HCT116 (cell line): ENCODE data around the gene PKHD1. TPM values are rescaled to one million over a fixed set of nuclear protein-coding genes. Genes with fewer than 3 reads are reported as not detected.

Experiments used
- ATAC-seq: fragments of 200-7000 bp; cut with Tn5 transposase; 2 replicates; pipeline ENCODE4 v1.9.1; 2020; ENCODE audit warnings: mild to moderate bottlenecking, moderate library complexity
- BruUV-seq: library from RNA; stranded (reverse); fragments of 400-500 nt; replicated peaks from 2 replicates; lab custom pipeline; 2021; lab: Mats Ljungman, UMichigan
- CTCF ChIA-PET: fragments of 300-600 bp; sonication (Branson Sonifier 250); formaldehyde crosslinking; loops from one replicate; lab custom pipeline; 2021; ENCODE audit warnings: antibody characterized with exemption; lab: Charles Lee
- POLR2A ChIA-PET: fragments of 300-600, 350-600 bp; sonication (Branson Sonifier 250); formaldehyde crosslinking; loops from one replicate; lab custom pipeline; 2021; ENCODE audit warnings: antibody characterized with exemption; lab: Charles Lee
- RAD21 ChIA-PET, 2 experiments: fragments of 300-600 bp; sonication (Branson Sonifier 250); formaldehyde crosslinking; loops; one replicate each; lab custom pipeline; 2023; ENCODE audit warnings: low total read pairs in 2 of 2; ENCODE audit not compliant: uncharacterized antibody in 2 of 2, unreplicated experiment in 2 of 2, low non-redundant PET in 1 of 2; lab: Charles Lee
- DNase-seq: peaks from one replicate; pipeline ENCODE4 v3.0.0-alpha.2; 2010; ENCODE audit warnings: low read depth, low spot score
- H2AFZ ChIP-seq: fragments of 200-600 bp; shearing (Covaris generic), sonication (generic); 2 replicates; pipeline ENCODE4 v1.6.1; 2017; ENCODE audit warnings: low read depth, mixed run types, mixed read lengths, antibody characterized with exemption, low read length; ENCODE audit not compliant: poor library complexity, severe bottlenecking
- H3K27ac ChIP-seq: 2 replicates; pipeline ENCODE4 v1.5.1; 2012; ENCODE audit warnings: low read depth, low read length
- H3K27me3 ChIP-seq: fragments of 200-600 bp; sonication (generic); 2 replicates; pipeline ENCODE4 v1.6.1; 2016; ENCODE audit warnings: mixed run types, low read length, mixed read lengths; ENCODE audit not compliant: insufficient read depth
- H3K36me3 ChIP-seq, 2 experiments: fragments of 200-500 bp in 1 of 2; fragments of 200-600 bp in 1 of 2; sonication (Bioruptor generic) in 1 of 2; sonication (generic) in 1 of 2; 2 replicates each; pipeline versions ENCODE4 v1.5.1 to v1.6.1; 2014 to 2016; ENCODE audit warnings: low read length in 2 of 2, inconsistent platforms in 1 of 2, mixed read lengths in 1 of 2, mixed run types in 1 of 2; ENCODE audit not compliant: insufficient read depth in 2 of 2, control insufficient read depth in 1 of 2
- H3K4me1 ChIP-seq, 2 experiments: fragments of 200-600 bp in 1 of 2; sonication (generic) in 1 of 2; 2 replicates each; pipeline versions ENCODE4 v1.5.1 to v1.6.1; 2012 to 2017; ENCODE audit warnings: low read length in 2 of 2, inconsistent platforms in 1 of 2, mild to moderate bottlenecking in 1 of 2, mixed read lengths in 1 of 2, mixed run types in 1 of 2, moderate library complexity in 1 of 2; ENCODE audit not compliant: insufficient read depth in 2 of 2, control insufficient read depth in 1 of 2
- H3K4me2 ChIP-seq: fragments of 200-600 bp; sonication (generic); 2 replicates; pipeline ENCODE4 v1.6.1; 2017; ENCODE audit warnings: mixed run types, low read length, mixed read lengths
- H3K4me3 ChIP-seq, 2 experiments: fragments of 200-600 bp in 1 of 2; sonication (generic) in 1 of 2; replicated peaks in 1 of 2; 2 replicates each; pipeline ENCODE4 v1.5.1; 2011 to 2016; ENCODE audit warnings: low read length in 2 of 2, control low read depth in 1 of 2, low read depth in 1 of 2, mild to moderate bottlenecking in 1 of 2, mixed read lengths in 1 of 2, mixed run types in 1 of 2
- H3K79me2 ChIP-seq: fragments of 200-600 bp; sonication (generic); 2 replicates; pipeline ENCODE4 v1.6.1; 2017; ENCODE audit warnings: mild to moderate bottlenecking, mixed run types, low read length, moderate library complexity, mixed read lengths; ENCODE audit not compliant: insufficient read depth
- H3K9ac ChIP-seq: fragments of 200-600 bp; sonication (generic); 2 replicates; pipeline ENCODE4 v1.6.1; 2016; ENCODE audit warnings: low read length, mixed read lengths
- H3K9me2 ChIP-seq: fragments of 200-600 bp; sonication (generic), shearing (Covaris generic); 2 replicates; pipeline ENCODE4 v1.6.1; 2017; ENCODE audit warnings: mixed run types, mild to moderate bottlenecking, moderate library complexity; ENCODE audit not compliant: insufficient read depth
- H3K9me3 ChIP-seq, 2 experiments: fragments of 200-500 bp in 1 of 2; fragments of 200-600 bp in 1 of 2; sonication (Bioruptor generic) in 1 of 2; sonication (generic) in 1 of 2; 2 replicates each; pipeline ENCODE4 v1.6.1; 2014 to 2017; ENCODE audit warnings: low read length in 2 of 2, mixed read lengths in 2 of 2, inconsistent platforms in 1 of 2, low read depth in 1 of 2, mild to moderate bottlenecking in 1 of 2, mixed run types in 1 of 2, moderate library complexity in 1 of 2; ENCODE audit not compliant: control insufficient read depth in 1 of 2, insufficient read depth in 1 of 2
- H4K20me1 ChIP-seq: fragments of 200-600 bp; sonication (generic), shearing (Covaris generic); 2 replicates; pipeline ENCODE4 v1.6.1; 2017; ENCODE audit warnings: mixed run types, mild to moderate bottlenecking, moderate library complexity; ENCODE audit not compliant: insufficient read depth
- ATF3 ChIP-seq: IDR thresholded peaks from 2 replicates; pipeline ENCODE4 v1.6.1; 2012
- EGR1 ChIP-seq: IDR thresholded peaks from 2 replicates; pipeline ENCODE4 v1.6.1; 2012; ENCODE audit warnings: low read depth
- EZH2 ChIP-seq: fragments of 200-600 bp; sonication (generic); IDR thresholded peaks from 2 replicates; pipeline ENCODE4 v1.6.1; 2017; ENCODE audit warnings: antibody characterized with exemption, mixed run types
- EZH2phosphoT487 ChIP-seq: fragments of 200-600 bp; IDR thresholded peaks from 2 replicates; pipeline ENCODE4 v1.6.1; 2018; ENCODE audit warnings: antibody characterized with exemption, borderline replicate concordance
- JUND ChIP-seq: IDR thresholded peaks from 2 replicates; pipeline ENCODE4 v1.6.1; 2012
- POLR2AphosphoS5 ChIP-seq: IDR thresholded peaks from 2 replicates; pipeline ENCODE4 v1.6.1; 2011; ENCODE audit warnings: mild to moderate bottlenecking, low read depth, low read length, moderate library complexity
- REST ChIP-seq: IDR thresholded peaks from 2 replicates; pipeline ENCODE4 v1.6.1; 2012; ENCODE audit warnings: low read depth
- SRF ChIP-seq: IDR thresholded peaks from 2 replicates; pipeline ENCODE4 v1.6.1; 2012; ENCODE audit warnings: low read depth
- ZNF274 ChIP-seq: fragments of 200-500 bp; sonication (Bioruptor generic); IDR thresholded peaks from 2 replicates; pipeline ENCODE4 v1.6.1; 2014; ENCODE audit warnings: mild to moderate bottlenecking, low read depth, low read length, inconsistent platforms
- intact Hi-C: fragments of 100-400 bp; cut with micrococcal nuclease; formaldehyde crosslinking; loops from 2 replicates; pipeline ENCODE4 v1.10.0; 2022
- total RNA-seq: library from RNA; stranded (reverse); gene quantifications from one replicate; pipeline ENCODE4 v1.2.1, GENCODE V29; 2021; ENCODE audit not compliant: unreplicated experiment

The PKHD1 gene
- total RNA-seq, 1 experiment from 2014 or later = not detected

- TF ChIP-seq ZNF274 (no peak), SRF (no peak), JUND (no peak), EZH2phosphoT487 (no peak), POLR2AphosphoS5 (no peak), EZH2 (no peak), EGR1 (no peak), REST (no peak), ATF3 (no peak)
- intact Hi-C loops = no loop called here
- BruUV-seq = no TSS peak
Measured at GRCh38 chr6:52045033-52045432, 42.4 kb downstream of the PKHD1 start.

More at GRCh38 chr6:52045033-52045432, 42.4 kb downstream of the PKHD1 start:
- no peak overlapping the region for H3K27ac ChIP-seq
- ChIA-PET CTCF (no interaction called here), RAD21 (no interaction called here), POLR2A (no interaction called here)
- H3K9me2 ChIP-seq = no peaks in the 10 kb centered on the region
- H3K79me2 ChIP-seq = no peaks in the 10 kb centered on the region
- H4K20me1 ChIP-seq = no peaks in the 10 kb centered on the region
- H3K4me1 ChIP-seq = no peaks in the 10 kb centered on the region
- H3K4me3 ChIP-seq = no peak overlapping the region
- H3K9ac ChIP-seq = no peak overlapping the region
- H2AFZ ChIP-seq = no peak overlapping the region
- ATAC-seq (no peak), DNase-seq (no peak)
- H3K4me2 ChIP-seq = no peak overlapping the region
- H3K9me3 ChIP-seq = no peaks in the 10 kb centered on the region
- H3K27me3 ChIP-seq = peaks cover 14% of the 10 kb centered on the region; the same call in 1 of the 2 replicates
- H3K36me3 ChIP-seq = no peaks in the 10 kb centered on the region
